Adrenal gland (tissue), 12 donors: ENCODE data around the gene WBP1. TPM values are rescaled to one million over a fixed set of nuclear protein-coding genes. Genes with fewer than 3 reads are reported as not detected.

Source experiments
- DNase-seq, 7 donors: peaks; one replicate each; pipeline ENCODE4 v3.0.0-alpha.2; 2019 to 2020
- H3K27ac ChIP-seq, 5 donors: fragments of 200-600 bp; sonication (generic) in 4 of 5; 1 replicate in 3 of 5; 2 replicates in 2 of 5; pipeline versions ENCODE4 v1.5.1 to v1.8.0; 2016 to 2020; ENCODE audit warnings: mild to moderate bottlenecking in 1 of 5
- H3K27me3 ChIP-seq: fragments of 200-600 bp; 2 replicates; pipeline ENCODE4 v1.8.0; 2021
- H3K36me3 ChIP-seq, 2 donors: fragments of 200-600 bp; replicated peaks in 1 of 2; 1 replicate in 1 of 2; 2 replicates in 1 of 2; pipeline versions ENCODE4 v1.5.1 to v1.8.0; 2018 to 2022
- H3K4me1 ChIP-seq, 2 donors: fragments of 200-600 bp; replicated peaks in 1 of 2; 1 replicate in 1 of 2; 2 replicates in 1 of 2; pipeline versions ENCODE4 v1.5.1 to v1.8.0; 2018 to 2021
- H3K4me3 ChIP-seq, 4 donors: fragments of 200-600 bp; sonication (generic) in 3 of 4; one replicate each; pipeline ENCODE4 v1.5.1; 2016 to 2018
- H3K9me3 ChIP-seq, 3 donors: fragments of 200-600 bp; sonication (generic) in 1 of 3; replicated peaks in 1 of 3; 1 replicate in 2 of 3; 2 replicates in 1 of 3; pipeline versions ENCODE4 v1.5.1 to v1.8.0; 2016 to 2021
- CTCF ChIP-seq, 6 experiments: fragments of 450-650 bp in 4 of 6; fragments of 200-600 bp in 2 of 6; sonication (generic) in 1 of 6; IDR thresholded peaks; 1 replicate in 5 of 6; 2 replicates in 1 of 6; pipeline versions ENCODE4 v1.5.1 to v1.8.0; 2016 to 2021; ENCODE audit warnings: antibody characterized with exemption in 6 of 6, mild to moderate bottlenecking in 2 of 6, moderate library complexity in 1 of 6
- POLR2A ChIP-seq, 2 donors: fragments of 450-650 bp; IDR thresholded peaks; one replicate each; pipeline ENCODE4 v1.6.1; 2017; ENCODE audit warnings: antibody characterized with exemption in 2 of 2, mild to moderate bottlenecking in 2 of 2, moderate library complexity in 1 of 2
- WGBS, 4 donors: extraction: QIAGEN DNeasy Blood & Tissue Kit in 2 of 4; methylation state at CpG; one replicate each; pipeline versions ENCODE4 v1.1.5 to v1.1.7; 2013 to 2017; 5-methylcytosine and 5-hydroxymethylcytosine counted together
- intact Hi-C, 2 donors: fragments of 100-400 bp; cut with DNase I; formaldehyde crosslinking; loops; one replicate each; pipeline versions ENCODE4 v1.14.1 to v1.15.0; 2022 to 2023
- polyA plus RNA-seq, 3 donors: library from polyadenylated mRNA; stranded (reverse); fragments of 200-250 nt in 2 of 3; fragments of 350-450 nt in 1 of 3; fragmentation: Illumina TruSeq in 1 of 3; extraction: RNeasy Lipid Tissue Mini Kit (QIAGEN cat#74804) in 1 of 3; gene quantifications; one replicate each; pipeline ENCODE4 v1.2.3, GENCODE V29; 2013 to 2014
- total RNA-seq, 9 donors: library from RNA; depleted of rRNA in 4 of 9; stranded (reverse); fragments of >200 nt in 4 of 9; fragments of 120-200 nt in 1 of 9; fragmentation: NEBNext Ultra II Directional in 1 of 9; extraction: Animal tissue kit (Norgen Biotek cat#: 25700) in 1 of 9; gene quantifications; one replicate each; pipeline versions ENCODE4 v1.1.0 to v1.2.4, GENCODE V29; 2013 to 2023
- donor health status: healthy with polysubstance abuse.
- donor health status: Bipolar disorder and iron deficiency.
- donor health status: DM: yes; HTN: yes; CAD: no.
- donor health status: DM: no; HTN: no; CAD: no.
- donor health status: DM: no; HTN: no; CAD: no.
- donor health status: DM: yes; HTN: yes; CAD: no.

The WBP1 gene
- total and polyA plus RNA-seq, 12 donors: 56.9 to 267 (median 115) TPM

- DNase-seq: peak in 3 of 7 donors; percentile 25 to 34 (median 29)
- no peaks in the 10 kb centered on the region for H3K9me3 ChIP-seq
- H3K4me1 ChIP-seq: peaks cover 0 to 17% of the 10 kb centered on the region in 2 donors
- no peaks in the 10 kb centered on the region for H3K36me3 ChIP-seq
- TF ChIP-seq CTCF (IDR thresholded peaks at IDR 0.05) (peak in 1 of 6 experiments; percentile 16), POLR2A (IDR thresholded peaks at IDR 0.05) (no peak)
- peak overlapping the region in 2 of 4 donors; percentile 15 to 50 for H3K4me3 ChIP-seq
- intact Hi-C loops: no loop called here
- H3K27me3 ChIP-seq: peaks cover 6% of the 10 kb centered on the region
- H3K27ac ChIP-seq: peak overlapping the region in 2 of 5 donors; percentile 16 to 31
- WGBS, 4 donors: 8 to 13% (median 9%) methylated on average over 7 to 66 of the region's 66 CpGs
These were observed 43.1 kb upstream of the WBP1 start for GRCh38 chr2:74414881-74415761.

DNA sequence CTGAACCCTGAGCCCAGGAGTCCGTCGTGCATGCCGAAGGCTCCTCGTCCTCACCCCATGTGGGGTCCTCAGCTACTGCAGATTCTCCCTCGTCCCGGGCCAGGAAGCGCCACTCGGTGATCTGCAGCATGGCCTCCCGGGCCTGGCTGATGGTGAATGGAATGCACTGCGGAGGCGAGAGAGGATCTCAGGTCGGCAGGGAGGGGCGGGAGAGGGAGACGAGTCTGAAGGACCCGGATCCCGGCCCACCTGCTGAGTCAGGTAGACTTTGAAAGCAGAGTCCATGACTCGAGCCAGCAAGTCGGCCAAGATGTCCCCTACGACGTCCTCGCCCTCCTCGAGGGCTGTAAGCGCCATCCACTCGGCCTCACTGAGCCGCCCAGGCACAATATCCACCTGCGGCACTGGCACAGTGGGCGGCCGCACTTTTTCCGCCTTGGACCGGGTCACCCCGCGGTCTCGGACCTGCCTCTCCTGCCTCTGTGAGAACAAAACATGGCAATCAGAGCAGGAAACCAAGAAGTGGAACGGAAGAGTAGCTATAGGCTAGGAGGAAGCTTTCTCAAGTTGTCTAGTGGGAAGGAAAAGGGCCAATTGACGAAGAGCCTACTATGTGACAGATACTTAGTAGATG, 42.4 kb upstream of the WBP1 start:
- Histone ChIP-seq H3K36me3 (no peaks in the 10 kb centered on the region), H3K27ac (no peak overlapping the region), H3K4me1 (peaks cover 0 to 19% of the 10 kb centered on the region in 2 donors), H3K9me3 (no peaks in the 10 kb centered on the region), H3K27me3 (peaks cover 6% of the 10 kb centered on the region), H3K4me3 (peak overlapping the region in 2 of 4 donors; percentile 15 to 50)
- intact Hi-C loops: no loop called here
- WGBS, 4 donors: 54 to 64% (median 56%) methylated on average over 27 to 35 of the region's 35 CpGs
- DNase-seq: no peak
- no peak for TF ChIP-seq POLR2A (IDR thresholded peaks at IDR 0.05)
- no peak for TF ChIP-seq CTCF (IDR thresholded peaks at IDR 0.05)

DNA sequence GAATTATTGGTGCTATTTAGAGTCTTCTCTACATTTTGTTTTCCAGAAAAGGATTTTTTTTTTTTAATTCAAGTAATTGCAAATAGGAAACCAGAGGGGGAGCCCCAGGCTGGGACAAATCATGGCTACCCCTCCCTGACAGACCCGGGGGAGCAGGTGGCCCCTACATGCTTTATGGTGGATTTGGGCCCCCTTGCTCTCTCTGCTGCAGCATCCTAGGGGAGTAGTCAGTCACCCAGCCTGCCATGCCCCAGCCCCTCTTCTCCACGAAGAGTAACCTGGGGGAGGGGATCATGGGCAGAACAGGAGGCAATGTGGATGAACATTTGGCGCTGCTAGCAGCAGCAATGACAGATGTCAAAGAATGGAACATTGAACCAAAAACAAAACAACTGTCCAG, 41.5 kb upstream of the WBP1 start:
- no peak overlapping the region for H3K27ac ChIP-seq
- intact Hi-C loops: no loop called here
- H3K4me3 ChIP-seq: no peak overlapping the region
- H3K9me3 ChIP-seq: no peaks in the 10 kb centered on the region
- H3K36me3 ChIP-seq: no peaks in the 10 kb centered on the region
- peaks cover 4 to 24% of the 10 kb centered on the region in 2 donors for H3K4me1 ChIP-seq
- peaks cover 6% of the 10 kb centered on the region for H3K27me3 ChIP-seq
- no peak for DNase-seq
- 55 to 69% (median 59%) methylated on average over 3 of the region's 3 CpGs for WGBS, 4 donors
- TF ChIP-seq CTCF (IDR thresholded peaks at IDR 0.05) (no peak), POLR2A (IDR thresholded peaks at IDR 0.05) (no peak)

DNA sequence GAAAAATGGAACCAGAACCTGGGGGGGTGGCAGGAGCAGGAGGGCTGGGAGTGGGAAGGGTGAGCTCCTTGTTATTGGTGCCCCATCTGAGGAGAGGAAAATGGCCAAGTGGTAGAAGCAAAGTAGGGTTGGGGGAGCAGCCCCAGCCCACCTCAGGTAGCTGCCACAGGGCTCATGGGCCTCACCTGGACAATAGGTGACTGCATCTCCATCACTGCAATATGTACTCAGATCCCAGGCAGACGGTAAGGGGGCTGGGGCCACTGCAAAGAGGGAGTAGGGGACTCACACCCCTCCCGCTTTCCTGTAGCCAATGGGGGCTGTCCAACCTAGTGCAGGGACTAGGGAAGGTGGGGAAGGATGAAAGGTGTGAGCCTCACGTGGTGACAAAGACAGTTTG, 41.0 kb upstream of the WBP1 start:
- Histone ChIP-seq H3K9me3 (no peaks in the 10 kb centered on the region), H3K27me3 (peaks cover 6% of the 10 kb centered on the region), H3K36me3 (no peaks in the 10 kb centered on the region), H3K27ac (no peak overlapping the region), H3K4me1 (peaks cover 5 to 24% of the 10 kb centered on the region in 2 donors), H3K4me3 (no peak overlapping the region)
- WGBS, 4 donors: 74 to 83% (median 77%) methylated on average over 3 of the region's 3 CpGs
- no peak for DNase-seq
- intact Hi-C loops: no loop called here
- TF ChIP-seq POLR2A (IDR thresholded peaks at IDR 0.05) (no peak), CTCF (IDR thresholded peaks at IDR 0.05) (no peak)
